ENCODE data around the gene GLIS1. TPM values are rescaled to one million over a fixed set of nuclear protein-coding genes. Genes with fewer than 3 reads are reported as not detected.

Gene GLIS1
- total RNA-seq, 1 experiment from 2014 or later: 1.7 TPM

- DNase-seq (no peak), ATAC-seq (no peak)
- H3K4me1 ChIP-seq (ENCODE audit: insufficient read depth, low read length): peaks cover 44% of the 10 kb centered on the region
- no peaks in the 10 kb centered on the region for H4K20me1 ChIP-seq (ENCODE audit: low read length)
- peak overlapping the region; percentile 99 for H3K27ac ChIP-seq (ENCODE audit: low read length)
- intact Hi-C loops (cut with micrococcal nuclease): loop anchor here (10.0 kb wide), 1 partner anchor 136 kb away; no protein-coding TSS in a partner anchor
- H3K36me3 ChIP-seq (ENCODE audit: low read depth, low read length): no peaks in the 10 kb centered on the region
- no peaks in the 10 kb centered on the region for H3K27me3 ChIP-seq (ENCODE audit: low read length)
- H3K4me3 ChIP-seq (ENCODE audit: low read length): no peak overlapping the region
- ChIA-PET CTCF (no interaction called here), POLR2A (ENCODE audit: unreplicated experiment) (no interaction called here)
- H3K79me2 ChIP-seq (ENCODE audit: low read length): peaks cover 16% of the 10 kb centered on the region; the same call in 1 of the 2 replicates
- H3K4me2 ChIP-seq (ENCODE audit: low read length): no peak overlapping the region
- H3K9ac ChIP-seq (ENCODE audit: low read length): peak overlapping the region; percentile 97; the same call in 1 of the 2 replicates
- no peak overlapping the region for H2AFZ ChIP-seq (ENCODE audit: low read length)
- no TSS peak for BruUV-seq (replicated peaks)
- TF ChIP-seq EZH2phosphoT487 (IDR thresholded peaks at IDR 0.05; ENCODE audit: borderline replicate concordance, low read length): no peak
- no peak for TF ChIP-seq EZH2 (IDR thresholded peaks at IDR 0.05; ENCODE audit: low read length, unreplicated experiment)
- TF ChIP-seq, protein P1, sequence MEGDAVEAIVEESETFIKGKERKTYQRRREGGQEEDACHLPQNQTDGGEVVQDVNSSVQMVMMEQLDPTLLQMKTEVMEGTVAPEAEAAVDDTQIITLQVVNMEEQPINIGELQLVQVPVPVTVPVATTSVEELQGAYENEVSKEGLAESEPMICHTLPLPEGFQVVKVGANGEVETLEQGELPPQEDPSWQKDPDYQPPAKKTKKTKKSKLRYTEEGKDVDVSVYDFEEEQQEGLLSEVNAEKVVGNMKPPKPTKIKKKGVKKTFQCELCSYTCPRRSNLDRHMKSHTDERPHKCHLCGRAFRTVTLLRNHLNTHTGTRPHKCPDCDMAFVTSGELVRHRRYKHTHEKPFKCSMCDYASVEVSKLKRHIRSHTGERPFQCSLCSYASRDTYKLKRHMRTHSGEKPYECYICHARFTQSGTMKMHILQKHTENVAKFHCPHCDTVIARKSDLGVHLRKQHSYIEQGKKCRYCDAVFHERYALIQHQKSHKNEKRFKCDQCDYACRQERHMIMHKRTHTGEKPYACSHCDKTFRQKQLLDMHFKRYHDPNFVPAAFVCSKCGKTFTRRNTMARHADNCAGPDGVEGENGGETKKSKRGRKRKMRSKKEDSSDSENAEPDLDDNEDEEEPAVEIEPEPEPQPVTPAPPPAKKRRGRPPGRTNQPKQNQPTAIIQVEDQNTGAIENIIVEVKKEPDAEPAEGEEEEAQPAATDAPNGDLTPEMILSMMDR (conservative IDR thresholded peaks at IDR 0.05; ENCODE audit: low read depth, low read length): no peak
- H3K9me2 ChIP-seq (replicated peaks; ENCODE audit: low read length): no peaks in the 10 kb centered on the region
- no peaks in the 10 kb centered on the region for H3K9me3 ChIP-seq (ENCODE audit: low read length)
- peaks cover 3% of the 10 kb centered on the region for H3F3A ChIP-seq (ENCODE audit: low read length, unreplicated experiment)
These were observed 7.8 kb downstream of the GLIS1 start for GRCh38 chr1:53731043-53731600.

- no peak overlapping the region for H3K27ac ChIP-seq (ENCODE audit: low read length)
- H3K9ac ChIP-seq (ENCODE audit: low read length): no peak overlapping the region
- BruUV-seq (replicated peaks): no TSS peak
- H3K4me2 ChIP-seq (ENCODE audit: low read length): no peak overlapping the region
- no peaks in the 10 kb centered on the region for H3K9me2 ChIP-seq (replicated peaks; ENCODE audit: low read length)
- ATAC-seq: no peak
- peaks cover 16% of the 10 kb centered on the region; the same call in 1 of the 2 replicates for H3K79me2 ChIP-seq (ENCODE audit: low read length)
- H3F3A ChIP-seq (ENCODE audit: low read length, unreplicated experiment): peaks cover 3% of the 10 kb centered on the region
- intact Hi-C loops (cut with micrococcal nuclease): loop anchor here (10.0 kb wide), 1 partner anchor 136 kb away; no protein-coding TSS in a partner anchor
- peaks cover 37% of the 10 kb centered on the region for H3K4me1 ChIP-seq (ENCODE audit: insufficient read depth, low read length)
- H4K20me1 ChIP-seq (ENCODE audit: low read length): no peaks in the 10 kb centered on the region
- TF ChIP-seq EZH2 (IDR thresholded peaks at IDR 0.05; ENCODE audit: low read length, unreplicated experiment) (no peak), EZH2phosphoT487 (IDR thresholded peaks at IDR 0.05; ENCODE audit: borderline replicate concordance, low read length) (no peak)
- TF ChIP-seq, protein P1 (conservative IDR thresholded peaks at IDR 0.05; ENCODE audit: low read depth, low read length): no peak
- H3K27me3 ChIP-seq (ENCODE audit: low read length): no peaks in the 10 kb centered on the region
- ChIA-PET POLR2A (ENCODE audit: unreplicated experiment) (no interaction called here), CTCF (no interaction called here)
- no peak overlapping the region for H3K4me3 ChIP-seq (ENCODE audit: low read length)
- no peak overlapping the region for H2AFZ ChIP-seq (ENCODE audit: low read length)
- H3K9me3 ChIP-seq (ENCODE audit: low read length): no peaks in the 10 kb centered on the region
- no peaks in the 10 kb centered on the region for H3K36me3 ChIP-seq (ENCODE audit: low read depth, low read length)
- no peak for DNase-seq
These were observed 8.6 kb downstream of the GLIS1 start for GRCh38 chr1:53730224-53730865.
